ENCODE measurements around the gene MPZL1.

The MPZL1 gene

DNA sequence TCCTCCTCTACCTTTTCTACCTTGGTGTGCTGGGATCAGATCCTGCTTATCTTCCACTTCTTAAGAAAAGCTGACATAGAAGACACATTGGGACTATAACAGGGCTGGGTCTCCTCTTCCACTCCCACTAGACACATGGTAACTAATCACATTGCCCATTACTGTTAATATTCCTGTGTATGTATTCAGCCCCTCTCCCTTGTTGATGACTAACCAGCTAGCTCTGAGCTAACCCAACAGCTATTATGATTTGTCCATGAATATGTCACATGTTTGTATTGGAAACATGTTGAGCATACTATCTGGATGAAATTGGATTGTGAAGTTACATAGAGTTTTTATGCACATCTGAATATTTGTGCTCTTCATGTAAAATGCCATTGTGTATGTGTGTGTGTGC lies 52.9 kb downstream of the MPZL1 start:
- no peak for TF ChIP-seq Cebpa-rat (IDR thresholded peaks at IDR 0.05)
- H3K9ac ChIP-seq: no peak overlapping the region
- no peaks in the 10 kb centered on the region for H3K27me3 ChIP-seq
- peaks cover 73 to 98% (median 93%) of the 10 kb centered on the region in 11 experiments for H3K36me3 ChIP-seq
- no peak overlapping the region for H3K4me3 ChIP-seq
- no peak overlapping the region for H3K4me2 ChIP-seq
- H4K20me1 ChIP-seq: no peaks in the 10 kb centered on the region
- no peak overlapping the region for H3K27ac ChIP-seq
- peaks cover 0 to 14% (median 0%) of the 10 kb centered on the region in 10 experiments; a peak in 4 of 20 replicates for H3K4me1 ChIP-seq
- H3K9me3 ChIP-seq (replicated peaks in 1 of 11): peaks cover 21 to 54% (median 47%) of the 10 kb centered on the region in 11 experiments

DNA sequence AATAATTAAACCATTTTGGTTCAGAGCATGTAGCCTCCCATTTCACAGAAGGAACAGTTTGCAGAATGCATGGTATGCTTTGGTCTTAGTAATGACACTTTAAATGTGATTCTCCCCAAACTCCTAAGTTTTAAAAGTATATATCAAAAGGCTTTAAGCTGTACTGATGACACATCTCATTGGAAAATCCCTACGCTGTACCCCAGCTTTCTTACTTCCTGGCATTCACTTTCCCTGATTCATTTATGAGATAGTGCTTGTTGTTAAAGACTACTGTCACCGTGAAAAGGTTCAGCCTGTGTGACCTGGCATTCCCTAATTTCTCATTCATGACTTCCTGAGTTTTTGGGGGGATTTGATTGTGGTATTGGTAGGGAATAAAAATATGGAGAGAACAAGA lies 53.4 kb downstream of the MPZL1 start:
- Histone ChIP-seq H3K36me3 (peaks cover 73 to 98% (median 93%) of the 10 kb centered on the region in 11 experiments), H3K9me3 (replicated peaks in 1 of 11) (peaks cover 21 to 54% (median 47%) of the 10 kb centered on the region in 11 experiments), H3K4me2 (no peak overlapping the region), H3K27ac (no peak overlapping the region), H3K4me3 (no peak overlapping the region), H4K20me1 (no peaks in the 10 kb centered on the region), H3K27me3 (no peaks in the 10 kb centered on the region), H3K4me1 (peaks cover 0 to 14% (median 0%) of the 10 kb centered on the region in 10 experiments; a peak in 4 of 20 replicates), H3K9ac (no peak overlapping the region)
- TF ChIP-seq Cebpa-rat (IDR thresholded peaks at IDR 0.05): no peak

DNA sequence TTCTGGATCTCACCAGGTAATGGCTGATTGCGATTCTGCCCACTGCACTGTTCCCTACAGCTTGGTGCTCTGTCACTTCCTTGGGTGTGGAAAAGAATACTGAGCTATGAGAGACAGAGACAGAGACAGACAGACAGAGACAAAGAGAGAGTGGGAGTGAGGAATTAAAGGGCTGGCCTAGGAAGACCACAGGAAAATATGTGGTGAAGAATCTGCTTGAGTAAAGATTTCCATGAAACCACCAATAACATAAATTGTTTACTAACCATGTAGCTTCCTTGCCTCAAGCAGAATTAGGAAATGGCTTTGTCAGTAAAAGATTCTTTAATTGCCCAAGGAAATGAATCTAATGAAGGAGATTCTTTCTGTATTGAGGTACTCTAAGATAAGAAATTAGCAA lies 54.4 kb downstream of the MPZL1 start:
- no peak for TF ChIP-seq Cebpa-rat (IDR thresholded peaks at IDR 0.05)
- peaks cover 76 to 98% (median 93%) of the 10 kb centered on the region in 11 experiments for H3K36me3 ChIP-seq
- no peak overlapping the region for H3K4me3 ChIP-seq
- H3K27me3 ChIP-seq: no peaks in the 10 kb centered on the region
- peaks cover 26 to 58% (median 47%) of the 10 kb centered on the region in 11 experiments for H3K9me3 ChIP-seq (replicated peaks in 1 of 11)
- no peak overlapping the region for H3K27ac ChIP-seq
- no peak overlapping the region for H3K9ac ChIP-seq
- peaks cover 0 to 14% (median 0%) of the 10 kb centered on the region in 10 experiments; a peak in 4 of 20 replicates for H3K4me1 ChIP-seq
- peak overlapping the region in 1 of 11 experiments; percentile 12; a peak in 1 of 22 replicates for H3K4me2 ChIP-seq
- no peaks in the 10 kb centered on the region for H4K20me1 ChIP-seq

DNA sequence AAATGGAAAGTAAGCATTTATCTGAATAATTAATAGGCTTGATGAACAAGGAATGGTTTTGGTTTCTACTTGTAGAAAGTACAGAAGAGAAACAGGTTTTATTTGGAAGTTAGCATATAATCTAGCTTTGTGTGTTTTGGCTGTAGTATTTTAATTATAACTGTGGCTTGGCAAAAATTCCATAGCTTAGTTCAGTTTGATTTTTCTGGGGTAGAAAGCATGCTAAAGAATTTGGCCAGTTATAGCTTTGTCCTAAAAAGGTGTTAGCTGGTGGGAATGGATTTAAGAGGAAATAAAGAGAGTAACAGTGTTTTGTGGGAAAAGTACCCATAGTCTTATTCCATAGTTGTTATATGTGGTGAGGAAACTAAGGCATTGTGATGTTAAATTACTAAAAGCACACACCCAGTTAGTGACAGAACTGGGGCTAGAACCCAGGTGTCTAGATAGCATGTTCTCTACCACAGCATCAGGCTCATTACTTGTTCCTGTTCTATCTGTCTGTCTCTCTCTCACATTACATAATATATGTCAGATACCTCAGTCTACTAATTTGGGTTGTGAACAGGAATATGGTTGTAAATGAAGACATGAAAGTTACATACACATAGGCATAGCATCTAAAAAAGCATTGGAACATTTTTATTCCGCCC lies 55.0 kb downstream of the MPZL1 start:
- no peak for TF ChIP-seq Cebpa-rat (IDR thresholded peaks at IDR 0.05)
- H3K27me3 ChIP-seq: no peaks in the 10 kb centered on the region
- H3K4me3 ChIP-seq: no peak overlapping the region
- no peak overlapping the region for H3K4me2 ChIP-seq
- H3K9me3 ChIP-seq (replicated peaks in 1 of 11): peaks cover 32 to 58% (median 50%) of the 10 kb centered on the region in 11 experiments
- H4K20me1 ChIP-seq: no peaks in the 10 kb centered on the region
- no peak overlapping the region for H3K27ac ChIP-seq
- H3K36me3 ChIP-seq: peaks cover 77 to 99% (median 92%) of the 10 kb centered on the region in 11 experiments
- H3K4me1 ChIP-seq: peaks cover 0 to 14% (median 0%) of the 10 kb centered on the region in 10 experiments; a peak in 4 of 20 replicates
- H3K9ac ChIP-seq: no peak overlapping the region

DNA sequence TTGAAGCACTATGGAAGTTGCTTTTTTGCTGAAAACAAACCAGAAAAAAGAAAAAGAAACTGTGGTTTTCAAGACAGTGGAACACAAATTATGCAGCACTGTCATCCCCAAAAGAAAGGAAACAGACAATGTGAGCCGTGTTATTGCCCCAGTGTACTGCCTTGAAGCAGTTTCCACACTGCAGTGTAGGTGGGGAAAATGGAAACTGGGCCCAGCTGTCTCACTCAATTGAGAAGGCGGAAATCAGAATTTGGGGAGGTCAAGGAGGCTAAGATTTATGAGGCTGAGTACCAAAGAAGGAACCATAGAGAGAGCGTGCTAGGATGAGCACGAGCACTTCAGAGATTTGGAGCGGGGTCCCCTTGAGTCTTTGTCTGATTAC lies 55.5 kb downstream of the MPZL1 start:
- Histone ChIP-seq H3K9ac (no peak overlapping the region), H3K27me3 (no peaks in the 10 kb centered on the region), H3K4me1 (peaks cover 0 to 14% (median 0%) of the 10 kb centered on the region in 10 experiments; a peak in 4 of 20 replicates), H3K4me2 (no peak overlapping the region), H4K20me1 (no peaks in the 10 kb centered on the region), H3K36me3 (peaks cover 73 to 96% (median 91%) of the 10 kb centered on the region in 11 experiments), H3K4me3 (no peak overlapping the region), H3K27ac (no peak overlapping the region), H3K9me3 (replicated peaks in 1 of 11) (peaks cover 34 to 55% (median 49%) of the 10 kb centered on the region in 11 experiments)
- no peak for TF ChIP-seq Cebpa-rat (IDR thresholded peaks at IDR 0.05)

DNA sequence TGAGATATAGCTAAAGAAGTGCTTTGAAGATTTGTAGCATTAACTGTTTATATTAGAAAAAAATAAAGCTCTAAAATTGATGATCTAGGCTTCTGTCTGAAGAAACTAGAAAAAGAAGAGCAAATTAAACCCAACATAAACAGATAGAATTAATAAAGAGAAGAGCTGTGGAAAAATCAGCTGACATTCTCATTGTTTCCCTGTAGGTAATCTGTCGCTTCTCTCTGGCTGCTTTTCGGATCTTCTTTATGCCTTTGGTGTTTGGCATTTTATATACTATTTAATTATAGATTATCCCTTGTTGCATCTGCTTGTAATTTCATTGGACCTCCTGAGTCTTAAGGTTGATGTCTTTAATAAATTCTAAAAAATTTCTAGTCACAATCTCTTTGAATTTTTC lies 59.8 kb downstream of the MPZL1 start:
- TF ChIP-seq Cebpa-rat (IDR thresholded peaks at IDR 0.05): no peak
- H4K20me1 ChIP-seq: no peaks in the 10 kb centered on the region
- H3K9ac ChIP-seq: no peak overlapping the region
- H3K9me3 ChIP-seq (replicated peaks in 1 of 11): peaks cover 34 to 60% (median 49%) of the 10 kb centered on the region in 11 experiments
- peaks cover 57 to 91% (median 70%) of the 10 kb centered on the region in 11 experiments for H3K36me3 ChIP-seq
- H3K4me3 ChIP-seq: no peak overlapping the region
- H3K27me3 ChIP-seq: no peaks in the 10 kb centered on the region
- H3K4me1 ChIP-seq: no peaks in the 10 kb centered on the region
- no peak overlapping the region for H3K27ac ChIP-seq
- no peak overlapping the region for H3K4me2 ChIP-seq

DNA sequence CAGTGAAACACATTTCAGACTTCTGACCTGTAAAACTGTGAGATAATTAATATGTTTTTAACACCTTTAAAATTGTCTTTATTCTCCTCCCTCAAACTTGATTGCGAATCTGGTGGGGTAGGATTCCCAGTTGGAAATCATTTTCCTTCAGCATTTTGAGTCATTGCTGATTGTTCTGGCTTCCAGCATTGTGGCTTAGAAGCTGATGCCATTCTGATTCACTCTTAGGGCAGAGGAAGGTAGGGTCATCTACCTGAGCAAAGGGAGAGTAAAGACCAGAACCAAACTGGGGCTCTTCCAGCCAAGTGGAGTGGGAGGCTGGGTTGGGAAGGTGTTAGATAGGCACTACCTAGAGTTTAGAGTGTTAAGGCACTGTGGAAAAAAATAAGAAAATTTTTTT lies 61.2 kb downstream of the MPZL1 start:
- H4K20me1 ChIP-seq: no peaks in the 10 kb centered on the region
- H3K27me3 ChIP-seq: no peaks in the 10 kb centered on the region
- no peak overlapping the region for H3K4me2 ChIP-seq
- no peak overlapping the region for H3K27ac ChIP-seq
- peaks cover 57 to 91% (median 70%) of the 10 kb centered on the region in 11 experiments for H3K36me3 ChIP-seq
- H3K9me3 ChIP-seq (replicated peaks in 1 of 11): peaks cover 29 to 49% (median 37%) of the 10 kb centered on the region in 11 experiments
- H3K4me1 ChIP-seq: no peaks in the 10 kb centered on the region
- TF ChIP-seq Cebpa-rat (IDR thresholded peaks at IDR 0.05): no peak
- H3K9ac ChIP-seq: no peak overlapping the region
- H3K4me3 ChIP-seq: no peak overlapping the region

DNA sequence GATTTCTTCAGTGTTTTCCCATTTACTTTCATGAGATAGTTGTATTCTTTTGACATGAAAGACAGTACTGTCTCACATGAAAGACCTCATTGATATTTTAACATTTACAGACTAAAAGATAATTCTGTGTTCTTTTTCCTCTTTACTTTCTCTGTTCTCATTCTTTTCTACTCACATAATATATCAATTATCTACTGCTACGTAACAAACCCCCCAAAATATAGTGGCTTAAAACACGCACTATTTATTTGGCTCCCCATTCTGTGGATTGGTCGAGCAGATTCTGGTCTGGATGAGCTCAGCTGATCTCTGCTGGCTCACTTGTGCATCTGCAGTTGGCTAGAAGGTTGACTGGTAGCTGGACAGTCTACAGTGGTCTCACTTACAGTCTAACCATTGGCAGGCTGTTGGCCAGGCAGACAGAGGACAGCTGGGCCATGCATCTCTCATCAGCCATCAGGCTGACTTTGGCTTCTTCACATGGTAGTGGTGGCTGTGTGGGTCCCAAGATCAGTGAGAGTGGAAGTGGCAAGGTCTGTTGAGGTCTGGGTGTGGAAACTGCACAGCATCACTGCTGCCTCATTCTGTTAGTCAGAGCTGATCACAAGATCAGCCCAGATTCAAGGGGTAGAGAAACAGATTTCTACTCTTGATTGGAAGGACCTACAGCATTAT lies 63.2 kb downstream of the MPZL1 start:
- Histone ChIP-seq H3K4me1 (peaks cover 0 to 5% (median 2%) of the 10 kb centered on the region in 10 experiments; a peak in 9 of 20 replicates), H3K9me3 (replicated peaks in 1 of 11) (peaks cover 17 to 30% (median 20%) of the 10 kb centered on the region in 11 experiments), H3K36me3 (peaks cover 57 to 92% (median 74%) of the 10 kb centered on the region in 11 experiments), H3K27me3 (no peaks in the 10 kb centered on the region), H3K9ac (no peak overlapping the region), H3K4me3 (no peak overlapping the region), H3K4me2 (no peak overlapping the region), H4K20me1 (no peaks in the 10 kb centered on the region), H3K27ac (no peak overlapping the region)
- no peak for TF ChIP-seq Cebpa-rat (IDR thresholded peaks at IDR 0.05)

DNA sequence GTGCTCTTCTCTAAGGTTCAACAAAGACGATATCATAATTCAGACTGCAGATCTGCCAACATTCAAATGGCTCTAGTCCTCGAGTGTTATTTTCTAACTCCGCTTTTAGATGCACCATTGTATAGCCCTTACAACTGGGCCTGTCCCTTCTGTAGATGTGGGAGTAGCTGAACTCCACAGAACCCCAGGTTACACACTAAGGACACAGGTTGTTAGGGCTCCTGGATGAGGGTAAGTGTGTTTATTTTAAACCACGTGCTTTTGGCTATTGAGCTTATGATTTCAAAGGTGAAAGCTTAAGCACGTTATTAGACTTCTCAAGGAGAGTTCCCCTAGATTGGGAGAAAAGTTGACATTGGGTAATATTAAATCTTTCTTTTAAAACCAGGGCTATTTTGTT lies 64.7 kb downstream of the MPZL1 start:
- Histone ChIP-seq H3K36me3 (peaks cover 55 to 89% (median 65%) of the 10 kb centered on the region in 11 experiments), H3K27me3 (no peaks in the 10 kb centered on the region), H3K9me3 (replicated peaks in 1 of 11) (peaks cover 2 to 15% (median 5%) of the 10 kb centered on the region in 11 experiments; a peak in 17 of 22 replicates), H4K20me1 (no peaks in the 10 kb centered on the region), H3K27ac (no peak overlapping the region), H3K9ac (no peak overlapping the region), H3K4me2 (no peak overlapping the region), H3K4me1 (peaks cover 8 to 19% (median 16%) of the 10 kb centered on the region in 10 experiments), H3K4me3 (no peak overlapping the region)
- no peak for TF ChIP-seq Cebpa-rat (IDR thresholded peaks at IDR 0.05)

Data from BLaER1 treated with 17β-estradiol and CSF1 and Interleukin-3, amounts not matched to agents 10 nM and 100 nM (cell line).